ENCODE data around the gene COL25A1. TPM values are rescaled to one million over a fixed set of nuclear protein-coding genes. Genes with fewer than 3 reads are reported as not detected.

COL25A1 gene
- total RNA-seq, 1 donor from 2014 or later = 5.6 TPM

GRCh38 chr4:108774809-108775530 is 527.5 kb downstream of the COL25A1 start:
- peaks cover 0 to 4% of the 10 kb centered on the region in 2 donors for H3K4me1 ChIP-seq
- no peak overlapping the region for H3K27ac ChIP-seq
- DNase-seq (ENCODE audit: low spot score in 2 of 2) = no peak
- intact Hi-C loops (cut with DNase I) = no loop called here
- H3K36me3 ChIP-seq = no peaks in the 10 kb centered on the region
- TF ChIP-seq, protein P1, sequence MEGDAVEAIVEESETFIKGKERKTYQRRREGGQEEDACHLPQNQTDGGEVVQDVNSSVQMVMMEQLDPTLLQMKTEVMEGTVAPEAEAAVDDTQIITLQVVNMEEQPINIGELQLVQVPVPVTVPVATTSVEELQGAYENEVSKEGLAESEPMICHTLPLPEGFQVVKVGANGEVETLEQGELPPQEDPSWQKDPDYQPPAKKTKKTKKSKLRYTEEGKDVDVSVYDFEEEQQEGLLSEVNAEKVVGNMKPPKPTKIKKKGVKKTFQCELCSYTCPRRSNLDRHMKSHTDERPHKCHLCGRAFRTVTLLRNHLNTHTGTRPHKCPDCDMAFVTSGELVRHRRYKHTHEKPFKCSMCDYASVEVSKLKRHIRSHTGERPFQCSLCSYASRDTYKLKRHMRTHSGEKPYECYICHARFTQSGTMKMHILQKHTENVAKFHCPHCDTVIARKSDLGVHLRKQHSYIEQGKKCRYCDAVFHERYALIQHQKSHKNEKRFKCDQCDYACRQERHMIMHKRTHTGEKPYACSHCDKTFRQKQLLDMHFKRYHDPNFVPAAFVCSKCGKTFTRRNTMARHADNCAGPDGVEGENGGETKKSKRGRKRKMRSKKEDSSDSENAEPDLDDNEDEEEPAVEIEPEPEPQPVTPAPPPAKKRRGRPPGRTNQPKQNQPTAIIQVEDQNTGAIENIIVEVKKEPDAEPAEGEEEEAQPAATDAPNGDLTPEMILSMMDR (IDR thresholded peaks at IDR 0.05) = peak in 2 of 3 experiments; percentile 19 to 29
- no peaks in the 10 kb centered on the region for H3K9me3 ChIP-seq
- H3K27me3 ChIP-seq = no peaks in the 10 kb centered on the region
- H3K4me3 ChIP-seq = no peak overlapping the region

GRCh38 chr4:108772402-108772801 is 530.1 kb downstream of the COL25A1 start:
- Histone ChIP-seq H3K4me1 (peaks cover 0 to 4% of the 10 kb centered on the region in 2 donors), H3K9me3 (no peaks in the 10 kb centered on the region), H3K36me3 (no peaks in the 10 kb centered on the region), H3K4me3 (no peak overlapping the region), H3K27ac (no peak overlapping the region), H3K27me3 (no peaks in the 10 kb centered on the region)
- intact Hi-C loops (cut with DNase I) = no loop called here
- DNase-seq (ENCODE audit: low spot score in 2 of 2) = no peak
- TF ChIP-seq, protein P1 (IDR thresholded peaks at IDR 0.05) = no peak

- Histone ChIP-seq H3K9me3 (no peaks in the 10 kb centered on the region), H3K4me1 (no peaks in the 10 kb centered on the region), H3K27me3 (no peaks in the 10 kb centered on the region), H3K27ac (no peak overlapping the region), H3K36me3 (no peaks in the 10 kb centered on the region), H3K4me3 (no peak overlapping the region)
- no peak for DNase-seq (ENCODE audit: low spot score in 2 of 2)
- TF ChIP-seq, protein P1 (IDR thresholded peaks at IDR 0.05) = no peak
- intact Hi-C loops (cut with DNase I) = no loop called here
Measured at GRCh38 chr4:108766058-108766457, 536.4 kb downstream of the COL25A1 start.

- H3K36me3 ChIP-seq = no peaks in the 10 kb centered on the region
- H3K27ac ChIP-seq = no peak overlapping the region
- TF ChIP-seq, protein P1 (IDR thresholded peaks at IDR 0.05) = no peak
- no peaks in the 10 kb centered on the region for H3K4me1 ChIP-seq
- DNase-seq (ENCODE audit: low spot score in 2 of 2) = no peak
- H3K9me3 ChIP-seq = no peaks in the 10 kb centered on the region
- no peak overlapping the region for H3K4me3 ChIP-seq
- no peaks in the 10 kb centered on the region for H3K27me3 ChIP-seq
- intact Hi-C loops (cut with DNase I) = no loop called here
Measured at GRCh38 chr4:108763986-108764385, 538.5 kb downstream of the COL25A1 start.

DNA sequence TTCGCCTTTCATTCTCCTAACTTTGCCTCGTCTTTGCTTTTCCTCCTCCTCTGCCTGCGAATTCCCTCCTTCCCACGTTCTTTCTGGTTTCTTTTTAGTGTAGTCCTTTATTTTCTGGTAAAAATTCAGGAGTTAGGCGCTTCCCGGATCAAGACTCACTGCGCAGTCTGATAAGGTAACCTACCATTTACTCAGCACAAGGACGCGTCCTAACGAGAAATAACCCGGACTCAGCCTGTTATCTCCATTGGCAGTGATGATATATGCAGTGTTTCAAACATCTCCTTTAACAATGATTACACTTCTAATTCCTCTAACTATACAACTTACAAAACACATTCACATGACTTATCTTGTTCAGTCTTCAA is 539.2 kb downstream of the COL25A1 start:
- Histone ChIP-seq H3K9me3 (no peaks in the 10 kb centered on the region), H3K27me3 (no peaks in the 10 kb centered on the region), H3K27ac (no peak overlapping the region), H3K36me3 (no peaks in the 10 kb centered on the region), H3K4me3 (peak overlapping the region; percentile 67 to 74), H3K4me1 (no peaks in the 10 kb centered on the region)
- TF ChIP-seq, protein P1 (IDR thresholded peaks at IDR 0.05) = no peak
- DNase-seq (ENCODE audit: low spot score in 2 of 2) = no peak
- intact Hi-C loops (cut with DNase I) = no loop called here

All from ascending aorta (tissue), 2 donors.